GM18498 (cell line): ENCODE results near the gene PNP.
"Not testable (repeated sequence)": the region's sequence is repeated elsewhere in the genome, so short reads cannot be mapped to it uniquely, and the experiment has no call there.

Experiments used
- ATAC-seq: cut with Tn5 transposase; IDR thresholded peaks from one replicate; pipeline ENCODE4 v1.9.1; 2021; ENCODE audit warnings: mild to moderate bottlenecking, moderate library complexity; ENCODE audit not compliant: unreplicated experiment

Gene PNP

DNA sequence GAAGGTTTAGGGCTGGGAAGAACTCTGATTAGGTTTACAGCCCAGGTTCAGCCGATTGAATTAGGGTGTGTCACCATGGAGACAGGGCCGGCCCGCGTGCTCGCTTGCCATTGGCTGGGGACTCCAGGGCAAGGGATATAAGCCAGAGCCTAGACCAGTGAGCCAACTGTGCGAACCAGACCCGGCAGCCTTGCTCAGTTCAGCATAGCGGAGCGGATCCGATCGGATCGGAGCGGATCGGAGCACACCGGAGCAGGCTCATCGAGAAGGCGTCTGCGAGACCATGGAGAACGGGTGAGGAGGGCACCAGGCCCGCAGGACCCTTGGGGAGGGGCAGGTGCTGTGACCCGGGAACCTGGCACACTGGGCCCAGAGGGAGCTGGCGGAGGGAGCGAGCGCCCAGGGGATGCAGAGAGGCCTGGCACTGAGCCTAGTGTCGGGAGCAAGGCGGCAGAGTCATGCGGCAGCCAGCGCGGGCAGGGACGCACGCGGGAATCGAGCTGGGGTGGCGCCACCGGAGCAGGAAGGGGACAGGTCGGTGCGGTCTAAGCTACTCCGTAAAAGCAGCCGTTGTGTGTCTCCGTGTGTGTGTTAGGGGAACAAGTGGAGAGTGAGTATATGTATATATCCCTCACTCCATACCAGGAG, at the start of gene PNP:
Gene PNP (plus strand): TSS at position 165 of the 648 bp plus-strand sequence. CDS start 119 bp downstream, at position 284.
- ATAC-seq, result peak; percentile 96

DNA sequence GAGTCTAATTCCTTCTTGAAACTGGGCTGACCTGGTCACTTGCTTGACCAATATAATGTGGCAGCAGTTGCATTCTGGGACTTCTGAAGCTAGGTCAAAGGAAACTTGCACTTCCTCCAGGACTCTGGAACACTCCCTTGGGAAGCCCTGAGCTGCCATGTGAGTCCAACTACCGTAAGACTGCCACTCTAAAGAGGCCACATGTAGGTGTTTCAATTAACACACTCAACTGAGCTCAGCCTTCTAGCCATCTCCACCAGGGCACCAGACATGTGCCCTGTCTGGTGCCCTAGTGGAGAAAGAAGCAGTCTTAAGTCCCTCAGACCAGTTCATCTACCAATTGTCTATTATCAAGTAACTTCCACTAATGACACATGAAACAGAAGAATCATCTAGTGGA, 49.8 kb upstream of the PNP start:
- no peak for ATAC-seq

DNA sequence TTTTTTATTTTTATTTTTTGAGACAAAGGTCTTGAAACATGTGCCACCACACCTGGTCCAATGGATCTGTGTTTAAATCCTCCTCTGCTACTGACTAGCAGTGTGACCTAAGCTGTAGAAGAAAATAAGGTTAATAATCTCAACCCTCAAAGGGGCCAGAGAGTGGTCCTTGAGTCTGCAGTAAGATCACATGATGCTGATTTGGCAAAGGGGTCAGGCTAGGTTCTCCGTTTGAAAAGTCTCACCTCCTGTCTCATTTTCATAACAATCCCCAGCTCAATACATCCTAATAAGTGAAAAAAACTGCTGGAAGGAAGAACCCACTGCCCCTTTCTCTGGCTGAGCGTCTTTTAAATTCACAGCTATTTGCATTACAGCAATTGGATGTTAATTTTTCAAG, 47.9 kb upstream of the PNP start:
- ATAC-seq, result no peak

DNA sequence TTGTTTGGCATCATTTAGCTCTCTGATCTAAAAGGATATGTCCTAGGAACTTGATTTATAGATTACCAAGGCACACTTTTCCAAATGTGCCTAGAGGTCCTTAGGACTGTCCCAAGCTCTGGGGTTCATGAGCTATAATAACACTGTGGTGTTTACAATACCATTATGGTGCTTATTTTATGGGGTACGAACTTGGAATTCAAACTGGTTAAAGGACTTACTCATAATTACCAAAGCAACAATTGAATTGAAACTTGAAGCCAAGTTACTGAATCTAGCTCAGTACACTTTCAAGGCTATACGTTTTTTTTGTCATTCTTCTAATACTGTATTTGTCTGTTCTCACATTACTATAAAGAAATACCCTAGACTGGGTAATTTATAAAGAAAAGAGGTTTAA, 46.3 kb upstream of the PNP start:
- ATAC-seq, result no peak

DNA sequence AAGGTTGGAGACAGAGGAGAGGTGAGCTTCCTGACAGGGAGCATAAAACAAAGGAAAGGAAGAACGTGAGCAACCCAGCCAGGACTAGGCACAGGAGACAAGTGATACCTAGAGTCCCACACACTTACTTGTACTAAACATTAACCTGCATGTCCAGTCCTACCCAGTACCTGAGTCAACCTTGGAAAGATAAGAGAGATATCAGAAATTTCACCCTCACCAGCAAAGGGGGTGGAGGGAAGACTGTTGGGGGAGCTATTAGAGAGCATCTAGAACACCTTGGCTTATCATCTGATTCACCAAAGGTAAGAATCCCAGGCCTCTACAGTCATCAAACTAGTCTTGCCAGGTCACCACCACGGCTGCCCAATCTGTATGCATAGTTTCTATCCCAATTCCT, 44.4 kb upstream of the PNP start:
- no peak for ATAC-seq

DNA sequence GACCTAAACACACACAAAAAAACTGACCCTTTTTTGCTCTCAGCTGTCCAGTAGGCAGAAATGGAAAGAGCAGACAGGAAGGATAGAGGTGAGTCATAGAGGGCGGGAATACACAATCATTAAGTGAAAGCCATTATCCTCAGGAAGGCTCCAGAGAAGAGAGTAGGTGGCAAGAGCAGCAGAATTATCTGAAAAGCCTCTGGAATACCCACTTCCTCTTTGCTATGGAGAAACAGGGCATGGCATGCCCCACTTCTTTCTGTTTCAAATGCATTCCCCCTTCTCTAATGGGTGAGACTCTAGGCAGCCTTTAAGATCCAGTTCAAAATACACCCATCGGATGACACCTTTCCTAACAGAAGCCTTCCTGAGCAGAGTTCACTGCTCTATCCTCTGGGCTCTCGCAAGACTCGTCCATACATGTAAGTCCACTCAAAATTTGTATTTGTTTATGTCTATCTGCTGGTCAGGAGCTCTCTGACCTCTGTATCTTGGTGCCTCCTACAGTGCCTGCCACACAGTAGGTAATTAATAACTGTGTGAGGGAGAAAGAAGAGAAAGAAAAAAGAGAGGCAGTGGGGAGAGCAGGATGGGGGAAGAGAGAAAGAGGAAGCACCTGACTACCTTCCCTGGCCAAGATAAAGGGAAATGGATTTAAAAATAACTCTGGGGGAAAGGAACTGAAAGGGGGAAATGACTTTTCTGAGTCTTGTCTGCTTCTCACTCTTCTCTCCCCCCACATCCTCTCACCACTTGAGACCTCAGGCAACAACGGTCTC, 41.8 kb upstream of the PNP start:
- ATAC-seq, result peak; percentile 73

DNA sequence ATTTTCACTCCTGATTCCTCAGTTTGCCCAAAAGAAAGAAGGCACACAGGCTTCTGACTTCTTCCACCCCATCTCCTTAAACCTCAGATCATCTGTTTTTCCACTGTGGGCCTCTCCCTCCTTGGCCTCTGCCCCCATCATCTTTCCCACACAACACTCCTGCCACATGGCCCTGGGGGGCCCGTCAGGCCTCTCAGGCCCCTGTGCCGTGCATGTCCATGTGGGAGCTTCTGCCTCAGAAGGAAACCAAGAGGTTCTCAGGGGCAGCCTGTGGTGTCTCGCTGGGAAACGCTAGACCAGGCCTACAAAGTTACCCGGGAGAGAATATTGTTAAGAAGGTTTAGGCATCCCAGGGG, 41.2 kb upstream of the PNP start:
- ATAC-seq, result peak; percentile 48

DNA sequence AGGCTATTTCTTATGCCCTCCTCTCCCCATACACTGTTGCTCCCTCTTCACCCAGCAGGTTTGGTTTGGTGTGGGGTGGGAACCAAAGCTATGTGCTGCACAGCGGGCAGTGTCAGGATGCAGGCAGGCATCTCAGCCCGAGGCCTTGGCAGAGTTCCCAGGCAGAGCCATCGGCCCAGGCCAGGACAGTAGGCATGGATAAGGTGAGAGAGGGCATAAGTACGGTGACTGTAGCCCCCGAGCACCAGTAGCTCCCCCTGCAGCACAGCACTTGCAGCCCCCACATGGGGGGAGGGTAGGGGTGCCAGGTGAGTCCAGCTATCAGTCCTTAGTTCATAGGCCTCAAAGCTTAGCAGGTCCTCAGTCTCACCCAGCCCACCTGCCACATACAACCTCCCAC, 40.4 kb upstream of the PNP start:
- ATAC-seq, result no peak

DNA sequence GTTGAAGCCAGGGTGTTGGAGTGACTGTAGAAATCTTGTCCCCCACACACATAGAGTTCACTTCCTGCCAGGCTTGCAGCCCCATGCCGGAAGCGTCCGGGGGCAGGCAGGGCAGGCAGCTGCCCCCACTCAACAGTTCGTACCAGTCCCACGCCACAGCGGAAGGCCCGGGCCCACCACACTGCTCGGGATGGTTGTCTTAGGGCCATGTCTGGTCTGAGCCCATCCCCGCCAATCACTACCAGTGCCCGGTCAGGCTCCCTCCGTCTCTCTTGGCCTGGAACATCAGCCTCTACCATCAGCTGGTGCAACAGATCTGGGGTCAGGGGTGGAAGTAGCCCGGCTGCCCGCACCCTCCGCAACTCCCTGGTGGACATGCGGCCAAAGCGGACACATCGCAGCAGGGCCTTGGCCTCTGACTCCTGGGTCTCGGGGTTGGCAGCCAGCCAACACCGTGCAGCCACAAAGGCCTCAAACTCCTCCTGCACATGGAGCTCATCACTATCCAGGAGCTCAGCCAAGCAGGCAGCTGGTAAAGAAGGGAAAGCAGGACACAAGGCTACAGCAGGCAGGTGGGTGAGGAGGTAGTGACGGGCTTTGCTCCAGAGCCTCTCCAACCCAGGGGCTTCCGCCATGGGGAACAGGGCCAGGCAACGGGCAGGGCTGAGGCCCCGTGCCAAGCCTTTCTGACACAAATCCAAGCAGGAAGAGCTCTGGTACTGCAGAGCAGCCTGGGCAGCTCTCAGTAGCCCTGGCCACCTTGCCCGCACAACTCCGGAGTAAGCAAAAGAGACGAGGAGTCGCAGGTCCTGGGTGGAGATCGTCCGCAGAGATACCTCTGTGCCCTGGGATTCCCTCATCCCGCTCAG, 39.2 kb upstream of the PNP start:
- ATAC-seq, result no peak

DNA sequence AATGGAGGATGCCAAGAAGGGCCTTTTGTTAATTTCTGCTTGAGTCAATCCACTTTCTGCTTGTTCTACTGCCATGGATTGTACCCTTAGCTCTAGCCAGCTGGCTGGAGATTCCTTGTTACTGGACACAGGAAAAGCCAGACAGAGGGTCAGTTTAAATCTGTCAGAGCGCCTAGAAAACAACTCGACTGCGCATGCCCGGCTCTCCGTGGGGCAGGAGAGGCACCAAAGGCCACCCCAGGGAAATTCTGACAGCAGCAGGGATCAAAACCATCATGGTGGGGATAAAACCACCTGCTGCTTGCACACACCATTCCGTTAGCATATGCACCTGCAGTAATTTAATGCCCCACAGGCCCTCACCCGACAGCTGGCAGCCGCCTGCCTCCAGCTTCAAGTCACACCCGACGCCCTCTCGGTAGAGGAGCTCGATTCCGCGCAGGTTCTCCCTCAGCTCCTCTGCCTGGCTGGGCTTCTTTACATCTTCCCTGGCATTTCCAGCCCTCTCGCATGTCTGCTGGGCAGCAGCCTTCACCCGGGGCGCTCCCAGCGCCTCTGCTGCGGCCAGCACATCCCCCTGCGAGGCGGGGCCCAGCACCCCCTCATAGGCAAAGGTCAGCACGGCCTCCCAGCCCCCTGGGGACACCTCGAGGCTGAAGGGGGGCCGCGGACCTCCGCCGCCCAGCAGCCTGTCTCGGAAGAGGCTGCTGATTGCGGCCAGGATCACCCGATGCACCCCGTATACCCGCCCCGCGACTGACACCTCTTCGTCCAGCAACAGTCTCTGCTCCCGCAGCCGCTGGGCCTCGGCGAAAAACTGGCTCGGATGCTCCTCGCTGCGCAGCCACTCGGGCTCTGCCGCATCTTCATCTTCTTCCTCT, 34.3 kb upstream of the PNP start:
- ATAC-seq, result no peak

DNA sequence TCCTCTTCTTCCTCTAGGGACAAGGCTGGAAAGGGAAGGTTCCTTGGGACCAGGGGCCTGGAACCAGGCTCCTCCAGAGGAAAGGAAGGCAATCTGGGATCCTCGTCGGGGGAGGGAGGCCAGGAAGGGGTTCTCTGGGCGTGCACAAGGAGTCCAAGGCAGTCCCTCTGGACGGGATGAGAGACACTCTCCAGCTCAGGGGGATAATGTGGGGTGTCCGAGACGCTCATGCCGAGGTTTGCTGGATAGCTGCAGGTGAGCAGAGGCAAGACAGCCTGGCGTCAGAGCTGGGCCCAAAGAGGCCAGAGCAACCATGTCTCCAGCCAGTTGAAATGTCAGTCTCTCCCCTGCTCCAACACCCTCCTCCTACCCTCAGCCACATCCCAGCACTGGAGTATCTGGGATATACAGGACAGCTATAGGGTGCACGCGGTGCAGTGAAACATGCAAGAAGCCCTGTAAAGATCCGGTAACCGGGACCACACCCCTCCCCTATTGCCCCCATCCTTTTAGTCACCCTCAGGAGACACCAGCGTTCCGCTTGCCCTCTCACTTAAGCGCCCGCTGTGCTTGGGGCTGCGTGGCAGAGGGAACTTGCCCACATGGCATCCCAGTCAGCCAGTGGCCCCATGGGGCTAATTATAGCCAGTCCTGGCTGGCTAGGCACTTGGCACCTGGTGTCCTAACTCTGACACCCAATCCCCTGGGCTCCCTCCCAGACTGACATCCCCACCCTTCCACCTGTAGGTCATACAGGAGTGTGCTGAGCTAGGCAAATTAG, 33.4 kb upstream of the PNP start, which contains the start of gene KLHL33:
Gene KLHL33 (minus strand): TSS at position 585 of the 781 bp plus-strand sequence. CDS start 355 bp downstream, at position 230.
- ATAC-seq, result no peak

DNA sequence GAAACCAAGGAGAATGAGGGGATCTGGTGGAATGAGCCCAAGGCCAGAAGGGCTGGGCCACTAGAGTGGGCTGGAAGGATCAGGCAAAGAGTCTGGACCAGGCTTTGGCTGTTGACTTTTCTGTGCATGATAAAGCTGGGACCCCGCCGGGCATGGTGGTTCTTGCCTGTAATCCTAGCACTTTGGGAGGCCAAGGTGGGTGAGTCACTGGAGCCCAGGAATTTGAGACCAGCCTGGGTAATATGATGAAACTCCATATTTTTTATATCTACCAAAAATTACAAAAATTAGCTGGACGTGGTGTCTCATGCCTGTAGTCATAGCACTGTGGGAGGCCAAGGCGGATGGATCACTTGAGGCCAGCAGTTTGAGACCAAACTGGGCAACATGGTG, 32.8 kb upstream of the PNP start:
- no peak for ATAC-seq

DNA sequence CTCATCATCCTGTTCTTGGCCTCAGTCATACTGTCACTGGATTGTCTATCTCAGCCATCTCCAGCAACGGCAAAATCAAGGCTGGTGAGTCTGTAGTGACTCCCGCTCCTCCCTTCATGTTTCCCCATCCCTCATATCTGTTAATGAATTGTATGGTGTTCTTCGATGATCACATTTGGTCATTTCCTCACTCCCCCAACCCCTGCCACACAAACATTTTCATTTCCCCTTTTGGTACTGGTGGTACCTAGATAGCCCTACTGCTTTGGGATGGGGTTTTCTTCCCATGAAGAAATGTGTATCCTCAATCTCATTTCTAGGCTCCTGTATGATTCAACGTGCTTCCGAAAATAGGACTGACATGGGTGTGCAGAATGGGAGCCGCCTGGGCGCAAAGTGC, 30.5 kb upstream of the PNP start:
- ATAC-seq, result no peak

DNA sequence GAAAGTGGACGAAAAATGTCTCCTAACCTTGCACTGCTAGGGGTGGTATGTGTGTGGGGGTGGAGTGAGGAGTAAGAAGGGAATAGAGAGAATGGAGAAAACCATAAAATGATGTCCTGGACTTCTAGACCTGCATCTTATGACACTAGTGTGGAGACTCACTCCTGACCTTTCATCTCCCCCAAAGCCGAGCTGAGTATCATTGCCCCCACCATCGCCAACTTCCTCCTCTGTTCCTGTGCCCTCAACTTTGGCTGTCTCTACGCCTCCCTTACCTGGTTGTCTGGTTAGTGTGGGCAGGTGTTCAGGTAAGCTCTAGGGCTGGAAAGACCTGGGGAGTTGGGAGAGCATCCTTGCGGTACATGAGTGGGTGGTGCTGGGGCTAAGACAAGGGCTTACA, 28.7 kb upstream of the PNP start:
- no peak for ATAC-seq

DNA sequence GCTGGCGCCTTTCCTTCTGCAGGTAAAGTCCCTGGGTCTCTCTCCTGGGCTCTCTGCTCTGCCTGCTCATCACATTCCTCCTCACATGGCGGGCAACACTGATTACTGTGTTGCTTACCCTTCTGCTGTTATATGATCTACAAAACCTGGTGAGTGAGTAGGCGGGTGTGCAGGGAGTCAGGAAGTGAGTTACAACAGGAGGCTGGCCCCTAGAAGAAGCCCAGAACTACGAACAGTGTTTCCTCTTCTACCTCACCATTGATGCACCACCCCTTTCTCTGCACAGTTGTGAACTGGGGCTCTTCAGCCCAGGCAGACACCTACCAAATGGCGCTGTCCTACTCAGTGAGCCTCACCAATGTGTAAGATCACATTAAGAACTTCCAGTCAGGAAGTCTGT, 28.3 kb upstream of the PNP start:
- ATAC-seq, result no peak

DNA sequence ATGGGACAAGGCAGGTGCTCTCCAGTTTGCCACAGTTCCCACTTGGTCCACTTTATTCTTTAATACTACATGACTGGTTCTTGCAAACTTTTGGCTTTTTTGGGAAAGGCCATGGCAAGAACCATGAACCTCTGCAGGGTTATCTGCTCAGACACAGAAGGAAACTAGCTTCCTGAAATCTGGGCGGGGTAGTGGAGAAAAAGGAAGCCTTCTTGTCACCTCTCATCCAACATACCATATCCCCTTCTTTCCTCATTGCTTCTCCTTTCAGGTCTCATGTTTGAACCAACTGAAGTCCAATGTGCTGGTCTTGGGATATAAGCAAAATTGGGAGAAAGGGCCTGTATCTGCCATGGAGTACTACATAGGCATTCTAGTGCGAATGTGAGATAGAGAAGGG, 27.7 kb upstream of the PNP start:
- ATAC-seq, result no peak

DNA sequence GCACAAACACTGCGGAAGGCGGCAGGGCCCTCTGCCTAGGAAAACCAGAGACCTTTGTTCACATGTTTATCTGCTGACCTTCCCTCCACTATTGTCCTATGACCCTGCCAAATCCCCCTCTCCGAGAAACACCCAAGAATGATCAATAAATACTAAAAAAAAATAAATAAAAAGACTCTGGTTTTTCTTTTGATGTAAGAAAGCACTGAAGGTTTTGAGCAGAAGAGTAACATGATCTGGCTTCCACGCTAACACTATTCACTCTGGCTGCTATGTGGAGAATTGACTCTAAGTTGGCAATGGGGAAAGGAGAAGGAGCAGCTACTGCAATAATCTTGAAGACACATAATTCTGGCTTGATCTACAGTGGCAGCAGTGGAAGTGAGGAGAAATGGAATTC, 25.6 kb upstream of the PNP start:
- not testable (repeated sequence) for ATAC-seq

DNA sequence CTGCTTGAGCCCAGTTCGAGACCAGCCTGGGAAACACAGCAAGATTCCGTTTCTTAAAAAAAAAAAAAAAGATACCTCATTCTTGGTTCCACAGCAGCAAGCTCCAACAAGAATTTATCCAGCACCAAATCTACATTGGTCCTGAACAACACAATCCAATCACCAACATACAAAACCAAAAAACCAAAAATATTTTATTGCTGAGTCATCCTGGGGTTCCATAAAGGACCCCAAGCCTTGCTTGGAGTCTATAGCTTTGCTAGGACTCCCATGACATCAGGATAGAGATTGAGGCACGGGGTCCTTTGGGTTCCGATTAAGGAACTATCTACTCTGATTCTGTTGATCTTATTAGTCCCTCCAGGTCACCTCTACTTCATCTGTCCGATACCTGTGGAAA, 22.3 kb upstream of the PNP start:
- ATAC-seq, result no peak

DNA sequence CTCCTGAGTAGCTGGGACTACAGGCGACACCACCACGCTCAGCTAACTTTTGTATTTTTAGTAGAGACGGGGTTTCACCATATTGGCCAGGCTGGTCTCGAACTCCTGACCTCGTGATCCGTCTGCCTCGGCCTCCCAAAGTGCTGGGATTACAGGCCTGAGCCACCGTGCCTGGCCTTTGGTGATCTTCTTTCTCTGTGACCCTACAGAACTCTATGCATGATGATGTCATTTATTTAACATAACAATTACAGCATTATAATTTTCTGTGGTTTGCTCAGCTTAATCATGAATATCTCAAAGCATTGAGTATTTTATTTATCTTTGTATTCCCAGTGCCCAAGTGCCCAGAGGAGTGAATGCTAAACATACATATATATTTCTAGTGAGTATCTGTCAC, 16.4 kb upstream of the PNP start:
- ATAC-seq, result not testable (repeated sequence)
